Measurements from ENCODE around the gene CTU2.
A peak's percentile ranks its signal among the peaks of the same experiment; 100 is the strongest.

CTU2 gene

DNA sequence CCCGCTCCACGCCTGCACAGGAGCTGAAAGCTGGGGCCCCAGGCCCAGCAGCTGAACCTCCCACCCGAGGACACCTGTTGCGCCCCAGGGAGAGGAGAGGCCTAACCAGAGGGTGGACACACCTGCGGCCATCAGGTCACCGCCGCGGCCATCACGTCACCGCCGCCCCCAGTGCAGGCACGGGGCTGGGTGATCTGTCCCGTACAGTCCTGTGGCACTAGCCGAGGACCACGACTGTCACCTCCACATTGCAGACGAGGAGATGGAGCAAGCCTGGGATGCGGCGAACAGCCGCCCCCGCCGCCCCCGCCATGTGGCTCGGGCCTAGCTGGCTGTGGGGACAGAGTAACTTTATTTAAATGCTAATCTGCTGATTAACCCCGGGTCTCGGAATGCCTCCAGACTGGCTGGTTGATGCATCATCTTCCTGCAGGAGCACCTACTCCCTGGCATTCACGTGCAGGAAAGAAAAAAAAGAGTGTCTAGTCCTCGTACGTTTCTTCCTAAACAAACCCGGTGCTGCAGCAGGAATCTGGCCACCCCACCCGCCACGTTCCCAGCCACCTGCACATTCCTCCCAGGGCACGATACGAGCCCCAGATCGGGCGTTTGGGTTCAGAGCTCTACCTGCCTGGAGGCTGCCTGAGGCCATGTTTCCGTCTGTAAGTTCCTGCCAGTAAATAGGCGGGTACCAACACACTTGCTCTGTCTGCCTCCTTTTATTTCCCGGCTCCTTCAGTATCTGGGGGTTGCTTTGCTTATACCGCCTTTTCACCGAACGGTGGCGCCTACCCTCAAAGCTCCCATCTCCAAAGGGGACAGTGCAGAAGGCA lies 48.8 kb downstream of the CTU2 start:
- in situ Hi-C loops (cut with HindIII; ENCODE audit: low pct_unique_long_range_greater_than_20kb, low sequenced_read_pairs), result no loop called here
- no peak for TF ChIP-seq JUND (IDR thresholded peaks at IDR 0.05; ENCODE audit: low read depth)
- DNase-seq (ENCODE audit: low read depth in 1 of 2, low spot score in 1 of 2), result peak; percentile 87 to 97

DNA sequence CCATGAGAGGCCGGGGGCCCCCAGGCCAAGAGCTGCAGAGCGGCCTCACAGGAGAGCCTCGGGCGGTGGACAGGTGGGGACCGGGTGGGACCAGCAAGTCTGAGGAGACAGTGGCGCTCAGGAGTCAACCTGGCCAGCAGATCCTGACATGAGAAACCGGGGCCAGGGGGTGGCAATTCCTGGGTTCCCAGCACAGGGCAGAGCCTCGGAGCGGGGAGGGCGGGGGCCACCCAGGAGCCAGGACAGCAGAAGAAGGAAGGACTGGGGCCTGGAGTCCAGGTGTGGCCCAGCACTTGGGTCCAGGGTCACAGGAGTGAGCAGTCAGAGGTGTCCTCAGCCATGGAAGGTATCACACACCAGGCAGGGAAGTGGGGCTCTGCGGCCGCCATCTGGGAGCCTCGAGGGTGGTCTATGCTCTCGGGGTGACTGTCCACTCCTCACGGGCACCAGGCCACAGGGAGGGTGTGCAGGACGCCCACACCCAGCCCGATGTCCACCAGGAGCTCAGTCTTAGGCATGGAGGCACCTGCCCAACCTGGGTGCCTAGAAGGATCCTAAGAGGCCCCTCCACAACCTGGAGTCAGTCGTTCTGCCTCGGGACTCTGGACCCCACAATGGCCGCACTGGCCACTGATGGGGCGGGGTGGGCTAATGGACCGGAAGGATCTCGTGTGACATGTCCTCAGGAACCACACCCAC lies 49.6 kb downstream of the CTU2 start:
- DNase-seq (ENCODE audit: low read depth in 1 of 2, low spot score in 1 of 2), result no peak
- in situ Hi-C loops (cut with HindIII; ENCODE audit: low pct_unique_long_range_greater_than_20kb, low sequenced_read_pairs), result no loop called here
- no peak for TF ChIP-seq JUND (IDR thresholded peaks at IDR 0.05; ENCODE audit: low read depth)

DNA sequence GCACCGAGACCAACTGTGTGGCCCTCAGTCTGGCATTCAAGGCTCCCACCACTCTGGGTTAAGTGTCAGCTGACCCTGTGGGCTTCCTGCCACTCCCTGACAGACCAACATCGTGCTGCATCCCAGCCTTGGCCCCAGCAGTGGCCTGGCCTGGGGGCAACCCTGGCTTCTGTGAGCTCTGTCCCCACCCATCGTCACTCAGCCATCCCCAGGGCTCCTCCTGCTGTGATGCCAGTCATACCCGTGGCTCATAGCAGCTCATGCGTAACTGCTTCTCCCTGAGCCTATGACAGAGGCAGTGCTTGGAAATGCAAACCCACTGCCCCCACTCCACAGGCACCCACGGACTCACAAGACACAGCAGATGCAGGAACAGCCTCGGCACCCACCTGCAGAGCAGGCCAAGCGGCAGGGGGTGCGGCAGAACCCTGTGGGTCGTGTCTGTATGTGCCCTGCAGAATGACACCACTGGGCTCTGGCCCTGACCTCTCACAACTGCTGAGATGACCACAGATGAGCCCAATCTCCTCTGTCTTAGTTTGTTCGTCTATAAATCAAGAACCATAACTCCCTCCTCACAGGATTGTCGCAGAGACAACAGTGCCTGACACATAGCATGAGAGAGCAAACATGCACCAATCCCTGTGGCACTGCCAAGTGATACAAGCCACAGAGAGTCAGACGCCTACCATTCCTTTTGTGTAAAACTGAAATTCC lies 52.1 kb downstream of the CTU2 start:
- in situ Hi-C loops (cut with HindIII; ENCODE audit: low pct_unique_long_range_greater_than_20kb, low sequenced_read_pairs), result no loop called here
- no peak for DNase-seq (ENCODE audit: low read depth in 1 of 2, low spot score in 1 of 2)
- TF ChIP-seq JUND (IDR thresholded peaks at IDR 0.05; ENCODE audit: low read depth), result no peak

DNA sequence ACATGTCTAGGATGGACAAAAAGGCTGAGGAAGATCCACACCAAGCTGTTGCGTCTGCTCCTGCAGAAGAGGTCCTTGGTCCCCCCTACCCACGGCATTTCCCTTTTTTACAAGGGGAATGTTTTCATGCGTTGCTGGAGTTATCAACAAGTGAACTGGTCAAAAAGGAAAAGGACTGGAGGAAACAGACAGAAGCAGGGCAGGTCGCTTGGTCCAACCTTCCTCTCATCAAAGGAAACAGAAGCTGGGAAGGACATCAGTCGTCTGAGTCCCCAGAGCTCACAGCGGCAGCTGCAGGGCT lies 52.6 kb downstream of the CTU2 start:
- TF ChIP-seq JUND (IDR thresholded peaks at IDR 0.05; ENCODE audit: low read depth), result no peak
- no peak for DNase-seq (ENCODE audit: low read depth in 1 of 2, low spot score in 1 of 2)
- in situ Hi-C loops (cut with HindIII; ENCODE audit: low pct_unique_long_range_greater_than_20kb, low sequenced_read_pairs), result no loop called here

DNA sequence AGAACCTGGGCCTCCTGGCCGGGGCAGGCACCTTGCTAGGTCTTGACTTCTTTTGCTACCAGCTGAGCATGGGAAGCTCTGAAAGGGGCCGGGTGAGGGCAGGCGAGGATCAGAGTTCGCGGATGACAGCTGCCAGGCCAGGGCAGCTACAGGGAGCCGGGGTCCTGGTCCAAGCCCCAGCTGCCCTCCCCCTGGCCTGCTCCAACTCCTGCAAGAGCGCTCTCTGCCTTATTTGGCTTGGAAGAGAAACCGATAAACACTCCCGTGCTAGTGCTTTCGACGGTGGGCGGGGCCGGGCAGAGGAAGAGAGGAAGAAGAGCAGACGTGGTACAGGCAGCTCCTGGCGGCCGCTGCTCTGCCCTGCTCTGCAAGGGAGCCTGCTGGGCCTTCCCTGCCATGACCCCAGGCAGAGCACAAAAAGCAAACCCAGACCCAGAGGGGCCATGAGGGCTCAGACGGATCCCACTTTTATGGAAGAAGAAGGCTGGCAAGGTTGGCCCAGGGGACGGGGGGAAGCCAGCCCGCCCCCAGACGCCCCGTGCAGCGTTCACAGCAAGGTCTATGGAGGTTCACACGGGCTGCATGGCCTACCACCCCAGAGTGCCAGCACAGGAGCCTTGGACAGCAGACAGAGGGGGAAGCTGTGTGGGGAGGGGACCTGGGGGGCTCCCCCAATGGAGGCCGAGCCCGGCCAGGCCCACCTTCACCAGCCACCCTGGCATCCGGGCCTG lies 53.1 kb downstream of the CTU2 start:
- in situ Hi-C loops (cut with HindIII; ENCODE audit: low pct_unique_long_range_greater_than_20kb, low sequenced_read_pairs), result no loop called here
- TF ChIP-seq JUND (IDR thresholded peaks at IDR 0.05; ENCODE audit: low read depth), result no peak
- DNase-seq (ENCODE audit: low read depth in 1 of 2, low spot score in 1 of 2), result no peak

DNA sequence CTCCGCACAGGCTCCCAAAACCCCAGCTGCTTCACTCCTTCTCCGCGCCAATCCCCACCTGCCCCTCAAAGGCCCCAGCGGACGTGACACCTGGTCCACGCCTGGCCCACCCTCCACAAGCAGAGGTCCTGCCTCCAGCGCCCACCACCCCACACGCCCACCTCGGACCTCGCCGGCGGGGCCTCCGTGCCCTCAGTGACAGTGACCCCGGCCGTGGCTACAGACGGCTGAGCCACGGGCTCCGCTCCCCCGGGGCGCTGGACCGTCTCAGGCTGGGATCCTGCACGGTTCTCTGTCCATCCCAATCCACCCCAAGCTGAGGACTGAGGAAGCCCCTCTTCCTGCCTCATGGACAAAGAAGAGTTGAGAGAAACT lies 53.7 kb downstream of the CTU2 start:
- in situ Hi-C loops (cut with HindIII; ENCODE audit: low pct_unique_long_range_greater_than_20kb, low sequenced_read_pairs), result no loop called here
- no peak for TF ChIP-seq JUND (IDR thresholded peaks at IDR 0.05; ENCODE audit: low read depth)
- no peak for DNase-seq (ENCODE audit: low read depth in 1 of 2, low spot score in 1 of 2)

DNA sequence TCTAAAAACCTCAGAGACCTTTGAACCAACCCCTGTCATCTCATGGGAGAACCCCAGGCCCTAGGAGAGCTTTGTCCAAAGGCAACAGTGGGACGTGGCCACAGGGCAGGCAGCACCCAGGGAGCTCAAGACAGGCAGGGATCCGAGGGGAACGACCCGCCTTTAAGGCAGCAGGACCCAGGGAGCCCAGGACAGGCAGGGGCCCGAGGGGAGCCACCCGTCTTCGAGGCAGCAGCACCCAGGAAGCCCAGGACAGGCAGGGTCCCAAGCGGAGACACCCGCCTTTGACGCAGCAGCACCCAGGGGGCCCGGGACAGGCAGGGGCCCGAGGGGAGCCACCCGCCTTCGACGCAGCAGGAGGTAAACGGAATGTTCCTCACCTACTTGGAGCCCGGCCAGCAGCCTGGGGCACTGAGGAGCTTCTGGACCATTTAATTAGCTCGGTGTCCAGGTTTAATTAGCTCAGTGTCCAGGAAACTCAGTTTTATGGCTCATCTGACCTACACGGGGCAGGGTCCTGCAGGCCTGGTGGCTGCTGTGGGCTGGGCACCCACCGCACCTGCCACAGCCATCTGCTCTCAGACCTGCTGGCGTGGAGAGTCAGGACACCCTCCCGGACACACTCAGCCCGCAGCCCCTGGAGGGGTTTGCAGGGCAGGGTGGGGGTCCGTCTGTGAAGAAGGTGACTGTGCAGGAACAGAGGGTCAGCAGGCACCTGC lies 54.3 kb downstream of the CTU2 start:
- TF ChIP-seq JUND (IDR thresholded peaks at IDR 0.05; ENCODE audit: low read depth), result no peak
- DNase-seq (ENCODE audit: low read depth in 1 of 2, low spot score in 1 of 2), result peak in 1 of 2 experiments; percentile 84
- in situ Hi-C loops (cut with HindIII; ENCODE audit: low pct_unique_long_range_greater_than_20kb, low sequenced_read_pairs), result no loop called here

DNA sequence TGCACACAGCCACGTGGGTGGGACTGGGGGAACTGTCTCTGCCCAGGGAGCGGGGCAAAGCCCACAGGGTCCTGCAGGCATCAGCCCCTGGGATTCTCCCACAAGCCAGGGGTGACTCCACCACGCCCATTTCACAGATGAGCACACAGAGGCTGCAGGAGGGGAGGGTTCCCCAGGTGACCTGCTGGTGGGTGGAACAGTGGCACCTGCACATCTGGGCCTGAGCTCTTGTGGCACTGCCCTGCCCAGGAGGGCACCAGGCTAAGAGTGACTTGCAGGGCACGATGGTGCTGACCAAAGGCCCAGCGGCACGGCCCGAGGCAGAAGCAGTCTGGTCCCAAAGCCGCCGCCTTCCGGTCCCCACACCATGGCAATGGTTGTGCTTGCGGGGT lies 54.8 kb downstream of the CTU2 start:
- DNase-seq (ENCODE audit: low read depth in 1 of 2, low spot score in 1 of 2), result no peak
- in situ Hi-C loops (cut with HindIII; ENCODE audit: low pct_unique_long_range_greater_than_20kb, low sequenced_read_pairs), result no loop called here
- no peak for TF ChIP-seq JUND (IDR thresholded peaks at IDR 0.05; ENCODE audit: low read depth)

DNA sequence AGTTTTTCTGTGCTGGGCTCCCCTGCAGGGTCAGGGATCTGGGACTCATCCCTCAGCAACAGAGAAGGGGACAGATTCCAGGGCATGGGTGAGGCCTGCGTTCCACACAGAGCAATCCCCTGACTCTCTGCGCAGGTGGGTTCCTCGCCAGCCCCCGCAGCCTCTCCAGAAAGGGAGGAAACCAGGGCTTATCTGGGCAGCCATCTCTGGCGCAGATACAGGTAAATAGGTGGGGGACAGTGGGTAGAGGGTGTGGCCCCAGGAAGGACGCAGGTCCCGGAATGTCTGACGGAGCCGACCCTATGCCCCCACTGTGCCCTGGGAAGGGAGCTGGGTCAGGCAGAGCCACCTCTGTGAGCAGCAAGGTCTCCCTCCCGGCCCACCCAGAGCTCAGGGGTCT lies 55.5 kb downstream of the CTU2 start:
- in situ Hi-C loops (cut with HindIII; ENCODE audit: low pct_unique_long_range_greater_than_20kb, low sequenced_read_pairs), result no loop called here

DNA sequence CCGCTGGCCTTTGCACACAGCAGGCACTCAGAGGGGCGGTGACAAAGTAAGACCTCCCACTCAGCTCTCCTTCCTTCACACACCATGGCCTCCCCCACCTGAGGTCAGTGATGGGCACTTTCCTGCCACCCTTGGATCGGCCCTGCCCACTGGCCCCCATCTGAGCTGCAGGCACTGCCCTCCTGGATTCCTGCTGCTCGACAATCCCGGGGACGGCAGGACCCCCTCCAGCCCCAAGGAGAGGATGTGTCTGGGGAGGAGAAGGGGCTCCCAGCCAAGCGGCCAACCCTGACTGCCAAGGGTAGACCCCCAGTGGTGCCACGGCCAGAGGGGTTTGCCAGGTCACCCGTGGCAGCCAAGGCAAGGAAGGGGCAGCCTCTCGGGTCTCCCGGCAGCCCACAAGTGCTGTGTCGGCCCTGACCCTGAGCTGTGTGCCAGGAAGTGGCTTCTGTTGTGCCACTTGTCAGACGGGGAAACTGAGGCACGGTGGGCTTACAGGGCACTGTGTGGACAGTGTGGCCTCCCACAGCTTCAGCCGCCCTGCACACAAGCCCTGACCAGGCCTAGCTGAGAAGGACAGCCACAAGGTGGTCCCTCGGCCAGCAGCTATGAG lies 56.1 kb downstream of the CTU2 start:
- TF ChIP-seq JUND (IDR thresholded peaks at IDR 0.05; ENCODE audit: low read depth), result no peak
- in situ Hi-C loops (cut with HindIII; ENCODE audit: low pct_unique_long_range_greater_than_20kb, low sequenced_read_pairs), result no loop called here

More for the DNA sequence above, 55.5 kb downstream of the CTU2 start:
- no peak for TF ChIP-seq JUND (IDR thresholded peaks at IDR 0.05; ENCODE audit: low read depth)
- DNase-seq (ENCODE audit: low read depth in 1 of 2, low spot score in 1 of 2), result peak in 1 of 2 experiments; percentile 46

DNA sequence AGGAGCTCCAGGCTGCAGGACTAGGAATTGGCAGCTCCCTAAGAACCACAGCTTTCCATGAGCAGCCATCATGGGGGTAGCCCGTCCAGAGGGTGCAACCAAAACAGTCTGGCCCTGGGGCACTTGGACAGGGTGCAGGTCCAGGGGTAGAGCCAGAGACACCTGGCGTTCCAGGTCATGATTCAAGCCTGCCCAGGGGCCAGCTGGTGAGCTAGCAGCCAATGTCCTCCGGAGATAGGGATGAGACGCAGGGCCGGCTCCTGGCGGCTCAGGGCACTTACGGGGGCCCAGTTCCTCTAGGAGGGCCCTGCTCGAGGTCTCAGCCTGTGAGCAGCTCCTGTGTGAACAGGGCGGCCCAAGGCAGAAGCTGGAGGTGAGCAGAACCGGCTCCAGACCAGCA lies 56.6 kb downstream of the CTU2 start:
- DNase-seq (ENCODE audit: low read depth in 1 of 2, low spot score in 1 of 2), result peak in 1 of 2 experiments; percentile 50
- TF ChIP-seq JUND (IDR thresholded peaks at IDR 0.05; ENCODE audit: low read depth), result no peak
- in situ Hi-C loops (cut with HindIII; ENCODE audit: low pct_unique_long_range_greater_than_20kb, low sequenced_read_pairs), result no loop called here

More for the DNA sequence above, 56.1 kb downstream of the CTU2 start:
- DNase-seq (ENCODE audit: low read depth in 1 of 2, low spot score in 1 of 2), result no peak
